ENCODE measurements around the gene UBE2D1.

The UBE2D1 gene

GRCh38 chr10:58305821-58306220 lies 29.0 kb upstream of the UBE2D1 start:
- Histone ChIP-seq H3K4me3 (no peak overlapping the region), H3K27ac (no peak overlapping the region)
- TF ChIP-seq CTCF (IDR thresholded peaks at IDR 0.05), result no peak
- no peak for DNase-seq (ENCODE audit: low spot score)

- no peak for DNase-seq (ENCODE audit: low spot score)
- Histone ChIP-seq H3K27ac (no peak overlapping the region), H3K4me3 (no peak overlapping the region)
- TF ChIP-seq CTCF (IDR thresholded peaks at IDR 0.05), result no peak
Measured at GRCh38 chr10:58307676-58308075, 27.1 kb upstream of the UBE2D1 start.

GRCh38 chr10:58311026-58311425 lies 23.8 kb upstream of the UBE2D1 start:
- no peak for DNase-seq (ENCODE audit: low spot score)
- Histone ChIP-seq H3K27ac (no peak overlapping the region), H3K4me3 (no peak overlapping the region)
- TF ChIP-seq CTCF (IDR thresholded peaks at IDR 0.05), result no peak

- no peak overlapping the region for H3K27ac ChIP-seq
- no peak for TF ChIP-seq CTCF (IDR thresholded peaks at IDR 0.05)
- no peak for DNase-seq (ENCODE audit: low spot score)
Measured at GRCh38 chr10:58316874-58317273, 17.9 kb upstream of the UBE2D1 start.

GRCh38 chr10:58318346-58318745 lies 16.5 kb upstream of the UBE2D1 start:
- no peak for TF ChIP-seq CTCF (IDR thresholded peaks at IDR 0.05)
- no peak for DNase-seq (ENCODE audit: low spot score)
- no peak overlapping the region for H3K27ac ChIP-seq
- H3K4me3 ChIP-seq, result no peak overlapping the region

More at GRCh38 chr10:58316874-58317273, 17.9 kb upstream of the UBE2D1 start:
- H3K4me3 ChIP-seq, result no peak overlapping the region

GRCh38 chr10:58319599-58319998 lies 15.2 kb upstream of the UBE2D1 start:
- no peak for DNase-seq (ENCODE audit: low spot score)
- no peak overlapping the region for H3K4me3 ChIP-seq
- no peak for TF ChIP-seq CTCF (IDR thresholded peaks at IDR 0.05)
- no peak overlapping the region for H3K27ac ChIP-seq

- H3K27ac ChIP-seq, result no peak overlapping the region
- no peak for TF ChIP-seq CTCF (IDR thresholded peaks at IDR 0.05)
- no peak for DNase-seq (ENCODE audit: low spot score)
- no peak overlapping the region for H3K4me3 ChIP-seq
Measured at GRCh38 chr10:58320351-58321049, 14.3 kb upstream of the UBE2D1 start.

All from coronary artery (tissue), 2 donors.